Measurements from ENCODE around the gene LHX8. TPM values are rescaled to one million over a fixed set of nuclear protein-coding genes. Genes with fewer than 3 reads are reported as not detected.

LHX8 gene
- polyA plus RNA-seq, 1 donor from 2014 or later, result 11.1 TPM

GRCh38 chr1:75203415-75204277, 69.5 kb downstream of the LHX8 start:
- Histone ChIP-seq H3K36me3 (ENCODE audit: insufficient read depth, low read length) (no peaks in the 10 kb centered on the region), H4K20me1 (ENCODE audit: insufficient read depth) (no peaks in the 10 kb centered on the region), H3K4me2 (ENCODE audit: low read length) (no peak overlapping the region), H3K27ac (ENCODE audit: low read length) (no peak overlapping the region), H3K79me2 (replicated peaks; ENCODE audit: insufficient read depth, low read length) (no peaks in the 10 kb centered on the region), H3K9ac (ENCODE audit: low read length) (no peak overlapping the region), H2AFZ (ENCODE audit: low read depth, low read length) (no peak overlapping the region), H3K27me3 (ENCODE audit: insufficient read depth, low read depth, low read length) (no peaks in the 10 kb centered on the region), H3K4me3 (ENCODE audit: low read length) (no peak overlapping the region), H3K9me2 (ENCODE audit: insufficient read depth, low read length) (no peaks in the 10 kb centered on the region), H3F3A (ENCODE audit: insufficient read depth, low read length, poor library complexity, severe bottlenecking) (no peaks in the 10 kb centered on the region), H3K9me3 (ENCODE audit: low read length) (no peaks in the 10 kb centered on the region)
- TF ChIP-seq CTCF (IDR thresholded peaks at IDR 0.05; ENCODE audit: poor library complexity, severe bottlenecking) (peak; percentile 98), TAF1 (IDR thresholded peaks at IDR 0.05; ENCODE audit: low read depth) (no peak), EZH2 (IDR thresholded peaks at IDR 0.05; ENCODE audit: borderline replicate concordance, insufficient read depth, low read length, poor library complexity, severe bottlenecking) (no peak), SMC3 (conservative IDR thresholded peaks at IDR 0.05; ENCODE audit: poor library complexity) (peak; percentile 95), MXI1 (conservative IDR thresholded peaks at IDR 0.05; ENCODE audit: poor library complexity, severe bottlenecking) (no peak), RAD21 (conservative IDR thresholded peaks at IDR 0.05) (peak; percentile 94)

- Histone ChIP-seq H4K20me1 (ENCODE audit: insufficient read depth) (no peaks in the 10 kb centered on the region), H3K27me3 (ENCODE audit: insufficient read depth, low read depth, low read length) (no peaks in the 10 kb centered on the region), H3K4me2 (ENCODE audit: low read length) (no peak overlapping the region), H3K9ac (ENCODE audit: low read length) (no peak overlapping the region), H3K9me3 (ENCODE audit: low read length) (no peaks in the 10 kb centered on the region), H3K9me2 (ENCODE audit: insufficient read depth, low read length) (no peaks in the 10 kb centered on the region), H3F3A (ENCODE audit: insufficient read depth, low read length, poor library complexity, severe bottlenecking) (no peaks in the 10 kb centered on the region), H3K36me3 (ENCODE audit: insufficient read depth, low read length) (peaks cover 4% of the 10 kb centered on the region), H3K4me3 (ENCODE audit: low read length) (no peak overlapping the region), H2AFZ (ENCODE audit: low read depth, low read length) (no peak overlapping the region), H3K79me2 (replicated peaks; ENCODE audit: insufficient read depth, low read length) (no peaks in the 10 kb centered on the region), H3K27ac (ENCODE audit: low read length) (no peak overlapping the region)
- TF ChIP-seq POLR2AphosphoS5 (IDR thresholded peaks at IDR 0.05) (no peak), CTCF (IDR thresholded peaks at IDR 0.05; ENCODE audit: poor library complexity, severe bottlenecking) (no peak), RAD21 (conservative IDR thresholded peaks at IDR 0.05) (no peak), SMC3 (conservative IDR thresholded peaks at IDR 0.05; ENCODE audit: poor library complexity) (no peak), MXI1 (conservative IDR thresholded peaks at IDR 0.05; ENCODE audit: poor library complexity, severe bottlenecking) (no peak), TAF1 (IDR thresholded peaks at IDR 0.05; ENCODE audit: low read depth) (no peak), EP300 (conservative IDR thresholded peaks at IDR 0.05; ENCODE audit: poor library complexity, severe bottlenecking) (no peak), EZH2 (IDR thresholded peaks at IDR 0.05; ENCODE audit: borderline replicate concordance, insufficient read depth, low read length, poor library complexity, severe bottlenecking) (no peak)
- TF ChIP-seq, protein P1, sequence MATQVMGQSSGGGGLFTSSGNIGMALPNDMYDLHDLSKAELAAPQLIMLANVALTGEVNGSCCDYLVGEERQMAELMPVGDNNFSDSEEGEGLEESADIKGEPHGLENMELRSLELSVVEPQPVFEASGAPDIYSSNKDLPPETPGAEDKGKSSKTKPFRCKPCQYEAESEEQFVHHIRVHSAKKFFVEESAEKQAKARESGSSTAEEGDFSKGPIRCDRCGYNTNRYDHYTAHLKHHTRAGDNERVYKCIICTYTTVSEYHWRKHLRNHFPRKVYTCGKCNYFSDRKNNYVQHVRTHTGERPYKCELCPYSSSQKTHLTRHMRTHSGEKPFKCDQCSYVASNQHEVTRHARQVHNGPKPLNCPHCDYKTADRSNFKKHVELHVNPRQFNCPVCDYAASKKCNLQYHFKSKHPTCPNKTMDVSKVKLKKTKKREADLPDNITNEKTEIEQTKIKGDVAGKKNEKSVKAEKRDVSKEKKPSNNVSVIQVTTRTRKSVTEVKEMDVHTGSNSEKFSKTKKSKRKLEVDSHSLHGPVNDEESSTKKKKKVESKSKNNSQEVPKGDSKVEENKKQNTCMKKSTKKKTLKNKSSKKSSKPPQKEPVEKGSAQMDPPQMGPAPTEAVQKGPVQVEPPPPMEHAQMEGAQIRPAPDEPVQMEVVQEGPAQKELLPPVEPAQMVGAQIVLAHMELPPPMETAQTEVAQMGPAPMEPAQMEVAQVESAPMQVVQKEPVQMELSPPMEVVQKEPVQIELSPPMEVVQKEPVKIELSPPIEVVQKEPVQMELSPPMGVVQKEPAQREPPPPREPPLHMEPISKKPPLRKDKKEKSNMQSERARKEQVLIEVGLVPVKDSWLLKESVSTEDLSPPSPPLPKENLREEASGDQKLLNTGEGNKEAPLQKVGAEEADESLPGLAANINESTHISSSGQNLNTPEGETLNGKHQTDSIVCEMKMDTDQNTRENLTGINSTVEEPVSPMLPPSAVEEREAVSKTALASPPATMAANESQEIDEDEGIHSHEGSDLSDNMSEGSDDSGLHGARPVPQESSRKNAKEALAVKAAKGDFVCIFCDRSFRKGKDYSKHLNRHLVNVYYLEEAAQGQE (IDR thresholded peaks at IDR 0.05; ENCODE audit: borderline replicate concordance), result no peak
Observed at GRCh38 chr1:75208862-75209261, 74.7 kb downstream of the LHX8 start.

Measured in neural cell (in vitro differentiated cells).